Heart left ventricle (tissue), 16 donors: ENCODE measurements around the gene CYB5D1. TPM values are rescaled to one million over a fixed set of nuclear protein-coding genes. Genes with fewer than 3 reads are reported as not detected.

Experiments used
- ATAC-seq, 4 donors: fragments of 200-7000 bp; cut with Tn5 transposase; one replicate each; pipeline ENCODE4 v1.9.1; 2020 to 2022; ENCODE audit warnings: moderate library complexity in 4 of 4, mild to moderate bottlenecking in 3 of 4, moderate number of reproducible peaks in 1 of 4
- DNase-seq, 5 donors: peaks; one replicate each; pipeline ENCODE4 v3.0.0-alpha.2; 2020
- H3K27ac ChIP-seq, 12 donors: fragments of 200-600 bp; sonication (generic) in 4 of 12; one replicate each; pipeline versions ENCODE4 v1.5.0 to v1.8.0; 2016 to 2022; ENCODE audit warnings: mild to moderate bottlenecking in 2 of 12
- H3K27me3 ChIP-seq, 9 donors: fragments of 200-600 bp; sonication (generic) in 2 of 9; one replicate each; pipeline versions ENCODE4 v1.5.1 to v1.8.0; 2016 to 2022; ENCODE audit warnings: mild to moderate bottlenecking in 3 of 9
- H3K36me3 ChIP-seq, 9 donors: fragments of 200-600 bp; sonication (generic) in 2 of 9; one replicate each; pipeline versions ENCODE4 v1.5.0 to v1.8.0; 2018 to 2022; ENCODE audit warnings: mild to moderate bottlenecking in 2 of 9
- H3K4me1 ChIP-seq, 12 donors: fragments of 200-600 bp; sonication (generic) in 4 of 12; one replicate each; pipeline versions ENCODE4 v1.5.0 to v1.8.0; 2016 to 2022; ENCODE audit warnings: mild to moderate bottlenecking in 3 of 12
- H3K4me3 ChIP-seq, 12 donors: fragments of 200-600 bp; sonication (generic) in 4 of 12; one replicate each; pipeline versions ENCODE4 v1.5.0 to v1.8.0; 2017 to 2022; ENCODE audit warnings: mild to moderate bottlenecking in 9 of 12, moderate library complexity in 4 of 12
- H3K9me3 ChIP-seq, 12 donors: fragments of 200-600 bp; sonication (generic) in 4 of 12; one replicate each; pipeline versions ENCODE4 v1.5.0 to v1.8.0; 2016 to 2022; ENCODE audit warnings: mild to moderate bottlenecking in 1 of 12
- CTCF ChIP-seq, 12 donors: fragments of 200-600 bp; sonication (generic) in 4 of 12; IDR thresholded peaks; one replicate each; pipeline versions ENCODE4 v1.5.0 to v1.8.0; 2018 to 2022; ENCODE audit warnings: antibody characterized with exemption in 12 of 12, mild to moderate bottlenecking in 5 of 12
- POLR2A ChIP-seq, 2 donors: fragments of 450-650 bp; IDR thresholded peaks; one replicate each; pipeline ENCODE4 v1.6.1; 2017; ENCODE audit warnings: antibody characterized with exemption in 2 of 2, mild to moderate bottlenecking in 2 of 2, moderate library complexity in 2 of 2
- WGBS, 4 donors: extraction: QIAGEN DNeasy Blood & Tissue Kit in 2 of 4; methylation state at CpG; one replicate each; pipeline versions ENCODE4 v1.1.5 to v1.1.7; 2013 to 2018; 5-methylcytosine and 5-hydroxymethylcytosine counted together
- intact Hi-C, 10 donors: fragments of 100-400 bp; cut with DNase I; formaldehyde crosslinking; loops; one replicate each; pipeline versions ENCODE4 v1.11.1 to v1.14.2; 2022
- polyA plus RNA-seq, 2 donors: library from polyadenylated mRNA; stranded (reverse); fragments of 200-250 nt; gene quantifications; one replicate each; pipeline ENCODE4 v1.2.3, GENCODE V29; 2013
- total RNA-seq, 9 donors: library from RNA; depleted of rRNA in 2 of 9; stranded (reverse); fragments of >200 nt in 2 of 9; fragmentation: NEBNext Ultra II Directional in 3 of 9; extraction: Animal tissue kit (Norgen Biotek cat#: 25700) in 3 of 9; gene quantifications; one replicate each; pipeline versions ENCODE4 v1.1.0 to v1.2.4, GENCODE V29; 2016 to 2023
- donor health status: ischemic (EF 13 %, LVEDD 7.1; RV severe dilation, severe dysfunction).
- donor health status: healthy with polysubstance abuse.
- donor health status: DM: no; HTN: yes; CAD: no.
- donor health status: DM: no; HTN: no; CAD: no.
- donor health status: ischemic (EF 25% LVEDD 6.9; RV normal size, moderate dysfunction).
- donor health status: ischemic (EF 25% LVEDD 5.7; RV mildly dilated, moderate dysfunction).
- donor health status: healthy.
- donor health status: DM: yes; HTN: yes; CAD: no.
- donor health status: ischemic (EF 35%, LVEDD 5.7; RV mildly dilated, moderate dysfunction).
- donor health status: nonischemic (EF 11% LVEDD 7.7; RV severe dilation, severe dysfunction).
- donor health status: DM: yes; HTN: yes; CAD: no.
- donor health status: PGD.
- donor health status: ischemic (EF 29% LVEDD 5.4; RV normal size, mild dysfunction).
- donor health status: nonischemic (EF 23%, LVEDD 6.1; RV moderate dilation, normal function).

Gene CYB5D1
- total and polyA plus RNA-seq, 11 donors = 9.3 to 20.4 (median 15.5) TPM

DNA sequence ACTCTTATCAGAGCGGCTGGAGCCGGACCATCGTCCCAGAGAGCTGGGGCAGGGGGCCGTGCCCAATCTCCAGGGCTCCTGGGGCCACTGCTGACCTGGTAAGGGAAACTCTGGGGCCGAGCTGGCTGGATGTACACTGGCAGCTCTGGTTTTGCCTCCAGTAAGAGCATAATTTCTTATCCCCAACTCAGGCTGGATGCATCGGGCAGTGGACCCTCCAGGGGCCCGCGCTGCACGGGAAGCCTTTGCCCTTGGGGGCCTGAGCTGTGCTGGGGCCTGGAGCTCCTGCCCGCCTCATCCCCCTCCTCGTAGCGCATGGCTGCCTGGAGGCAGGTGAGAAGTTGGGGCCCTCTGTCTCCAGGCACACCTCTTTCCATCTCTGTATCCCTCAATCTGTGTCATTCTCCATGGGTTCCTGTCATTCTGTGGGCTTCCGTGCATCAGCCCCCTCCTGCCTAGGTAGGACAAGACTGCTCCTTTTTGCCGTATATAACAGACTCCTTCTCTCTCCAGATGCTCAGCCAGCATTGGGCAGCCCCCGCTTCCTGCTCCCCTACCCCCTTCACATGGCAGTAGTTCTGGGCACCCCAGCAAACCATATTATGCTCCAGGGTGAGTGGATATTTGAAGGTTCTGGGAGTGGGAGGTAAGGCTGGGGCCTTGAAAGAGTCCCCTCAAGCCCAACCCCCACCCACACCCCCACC is 12.3 kb upstream of the CYB5D1 start:
- TF ChIP-seq POLR2A (IDR thresholded peaks at IDR 0.05) (no peak), CTCF (IDR thresholded peaks at IDR 0.05) (no peak)
- no peak for DNase-seq
- no peaks in the 10 kb centered on the region for H3K27me3 ChIP-seq
- peak overlapping the region in 11 of 12 donors; percentile 57 to 90 (median 81) for H3K4me3 ChIP-seq
- H3K4me1 ChIP-seq = peaks cover 11 to 48% (median 26%) of the 10 kb centered on the region in 12 donors
- H3K36me3 ChIP-seq = peaks cover 3 to 54% (median 48%) of the 10 kb centered on the region in 9 donors
- 69 to 75% (median 71%) methylated on average over 13 to 15 of the region's 15 CpGs for WGBS, 4 donors
- intact Hi-C loops = loop anchor here in 4 of 10 donors (10.0 kb wide), 5 partner anchors 299 to 611 kb away; partner anchors contain the start of genes CHRNB1 (in 1 of the 4), DVL2 (in 1 of the 4), GABARAP (in 1 of the 4) and PER1 (in 1 of the 4)
- peak overlapping the region; percentile 52 to 99 (median 95) for H3K27ac ChIP-seq
- H3K9me3 ChIP-seq = no peaks in the 10 kb centered on the region
- ATAC-seq = no peak

GRCh38 chr17:7846063-7846735 is 11.6 kb upstream of the CYB5D1 start:
- intact Hi-C loops = loop anchor here in 4 of 10 donors (10.0 kb wide), 5 partner anchors 299 to 611 kb away; partner anchors contain the start of genes CHRNB1 (in 1 of the 4), DVL2 (in 1 of the 4), GABARAP (in 1 of the 4) and PER1 (in 1 of the 4)
- Histone ChIP-seq H3K9me3 (no peaks in the 10 kb centered on the region), H3K27ac (peak overlapping the region in 1 of 12 donors; percentile 98), H3K36me3 (peaks cover 3 to 58% (median 53%) of the 10 kb centered on the region in 9 donors), H3K4me3 (peak overlapping the region in 1 of 12 donors; percentile 88), H3K4me1 (peaks cover 6 to 43% (median 21%) of the 10 kb centered on the region in 12 donors), H3K27me3 (no peaks in the 10 kb centered on the region)
- ATAC-seq = no peak
- TF ChIP-seq POLR2A (IDR thresholded peaks at IDR 0.05) (no peak), CTCF (IDR thresholded peaks at IDR 0.05) (no peak)
- 76 to 88% (median 86%) methylated on average over 17 to 22 of the region's 22 CpGs for WGBS, 4 donors
- no peak for DNase-seq

DNA sequence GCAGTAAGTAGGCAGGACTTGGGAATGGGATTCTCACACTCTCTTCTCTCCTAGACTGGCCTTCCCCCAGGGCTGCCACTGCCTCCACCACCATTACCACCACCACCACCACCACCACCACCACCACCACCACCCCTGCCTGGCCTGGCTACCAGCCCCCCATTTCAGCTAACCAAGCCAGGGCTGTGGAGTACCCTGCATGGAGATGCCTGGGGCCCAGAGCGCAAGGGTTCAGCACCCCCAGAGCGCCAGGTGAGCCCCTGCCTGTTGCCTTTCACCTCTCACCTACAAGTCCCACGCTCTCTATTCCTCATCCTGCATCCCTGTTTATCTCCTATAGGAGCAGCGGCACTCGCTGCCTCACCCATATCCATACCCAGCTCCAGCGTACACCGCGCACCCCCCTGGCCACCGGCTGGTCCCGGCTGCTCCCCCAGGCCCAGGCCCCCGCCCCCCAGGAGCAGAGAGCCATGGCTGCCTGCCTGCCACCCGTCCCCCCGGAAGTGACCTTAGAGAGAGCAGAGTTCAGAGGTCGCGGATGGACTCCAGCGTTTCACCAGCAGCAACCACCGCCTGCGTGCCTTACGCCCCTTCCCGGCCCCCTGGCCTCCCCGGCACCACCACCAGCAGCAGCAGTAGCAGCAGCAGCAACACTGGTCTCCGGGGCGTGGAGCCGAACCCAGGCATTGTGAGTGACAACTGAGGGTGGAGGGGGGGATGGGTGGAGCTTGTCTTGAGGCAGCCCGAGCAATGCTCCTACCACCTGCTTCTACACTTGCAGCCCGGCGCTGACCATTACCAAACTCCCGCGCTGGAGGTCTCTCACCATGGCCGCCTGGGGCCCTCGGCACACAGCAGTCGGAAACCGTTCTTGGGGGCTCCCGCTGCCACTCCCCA is 10.8 kb upstream of the CYB5D1 start:
- Histone ChIP-seq H3K27ac (no peak overlapping the region), H3K4me1 (peaks cover 5 to 40% (median 23%) of the 10 kb centered on the region in 12 donors), H3K4me3 (no peak overlapping the region), H3K36me3 (peaks cover 3 to 65% (median 57%) of the 10 kb centered on the region in 9 donors), H3K27me3 (no peaks in the 10 kb centered on the region), H3K9me3 (no peaks in the 10 kb centered on the region)
- TF ChIP-seq CTCF (IDR thresholded peaks at IDR 0.05) (no peak), POLR2A (IDR thresholded peaks at IDR 0.05) (no peak)
- intact Hi-C loops = loop anchor here in 4 of 10 donors (10.0 kb wide), 5 partner anchors 298 to 612 kb away; partner anchors contain the start of genes CHRNB1 (in 1 of the 4), DVL2 (in 1 of the 4), GABARAP (in 1 of the 4) and PER1 (in 1 of the 4)
- WGBS, 4 donors = 85 to 91% (median 86%) methylated on average over 26 to 34 of the region's 34 CpGs
- DNase-seq = peak in 1 of 5 donors; percentile 56
- ATAC-seq = no peak
